ENCODE results near the gene CCNY.

CCNY gene

GRCh38 chr10:35331894-35332640 is 4.2 kb upstream of the CCNY start:
- no peak for DNase-seq

- DNase-seq = no peak
Measured at GRCh38 chr10:35334297-35334696, 2.0 kb upstream of the CCNY start.

DNA sequence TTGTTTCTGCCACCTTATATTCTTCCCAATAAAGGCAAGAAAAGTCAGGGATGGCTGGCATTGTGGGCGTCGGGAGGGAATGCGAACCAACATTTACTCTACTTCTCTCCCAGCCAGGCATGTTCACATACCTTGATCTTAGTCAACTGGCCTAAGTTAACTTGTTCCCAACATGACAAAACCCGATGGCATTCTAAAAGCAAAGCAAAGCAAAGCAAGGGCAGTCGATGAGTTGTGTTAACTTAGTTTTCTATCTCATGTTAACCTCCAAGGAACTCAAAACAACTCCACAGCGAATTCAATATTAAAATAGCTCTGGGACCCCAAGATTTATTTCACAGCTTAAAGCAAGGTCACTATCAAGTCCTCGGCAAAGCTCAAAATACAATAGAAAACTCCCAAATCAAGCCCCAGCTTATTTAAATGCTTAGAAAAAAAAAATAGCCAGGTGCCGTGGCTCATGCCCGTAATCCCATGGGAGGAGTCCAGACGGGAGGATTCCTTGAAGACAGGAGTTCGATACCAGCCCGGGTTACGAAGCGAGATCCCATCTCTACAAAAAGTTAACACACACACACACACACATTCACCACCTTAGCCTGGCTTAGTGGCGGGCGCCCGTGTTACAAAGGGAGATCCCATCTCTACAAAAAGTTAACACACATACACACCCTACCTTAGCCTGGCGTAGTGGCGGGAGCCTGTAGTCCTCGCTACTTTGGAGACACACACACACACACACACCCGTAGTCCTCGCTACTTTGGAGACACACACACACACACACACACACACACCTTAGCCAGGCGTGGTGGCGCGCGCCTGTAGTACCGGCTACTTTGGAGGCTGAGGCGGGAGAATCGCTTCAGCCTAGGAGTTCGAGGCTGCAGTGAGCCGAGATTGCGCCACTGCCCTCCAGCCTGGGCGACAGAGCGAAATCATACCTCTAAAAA is 901 bp upstream of the CCNY start:
- DNase-seq = peak in 1 of 56 donors; percentile 39

DNA sequence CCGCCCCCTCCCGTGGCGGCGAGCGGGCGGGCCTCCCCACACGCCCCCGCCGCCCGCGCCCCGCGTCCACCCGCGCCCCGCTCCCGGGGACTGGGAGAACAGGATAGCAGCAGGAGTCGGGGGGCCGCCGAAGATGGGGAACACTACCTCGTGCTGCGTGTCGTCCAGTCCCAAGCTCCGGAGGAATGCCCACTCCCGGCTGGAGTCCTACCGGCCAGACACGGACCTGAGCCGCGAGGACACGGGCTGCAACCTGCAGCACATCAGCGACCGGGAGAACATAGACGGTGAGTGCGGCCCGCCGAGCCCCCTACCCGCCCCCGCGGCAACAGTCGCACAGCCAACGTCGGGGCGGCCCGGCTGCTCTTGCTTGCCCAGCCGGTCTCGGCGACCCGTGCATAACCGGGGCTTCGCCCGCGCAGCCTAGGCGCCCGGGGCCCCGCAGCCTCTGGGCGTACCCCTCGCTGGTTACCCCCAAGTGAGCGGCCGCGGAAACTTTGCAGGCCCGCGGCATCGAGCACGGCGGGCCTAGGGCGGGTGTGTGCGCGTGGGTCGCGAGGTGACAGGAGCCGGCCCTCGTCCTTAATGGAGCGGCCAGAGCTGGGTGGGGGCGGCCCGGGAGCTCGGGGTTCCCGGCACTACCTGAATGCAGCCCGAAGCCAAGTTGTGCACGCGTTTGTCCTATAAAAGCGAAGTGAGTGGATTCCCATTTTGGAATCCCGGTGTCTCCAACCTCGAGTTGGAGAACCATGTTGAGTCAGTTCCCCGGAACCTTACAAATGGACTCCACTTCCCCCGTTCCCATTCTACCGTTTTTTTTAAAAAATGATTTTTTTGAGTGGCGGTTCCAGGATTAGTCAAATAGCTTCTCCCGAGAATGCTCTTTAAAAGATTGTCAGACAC is 863 bp downstream of the CCNY start:
- peak in 28 of 56 donors; percentile 5 to 55 (median 29) for DNase-seq

DNA sequence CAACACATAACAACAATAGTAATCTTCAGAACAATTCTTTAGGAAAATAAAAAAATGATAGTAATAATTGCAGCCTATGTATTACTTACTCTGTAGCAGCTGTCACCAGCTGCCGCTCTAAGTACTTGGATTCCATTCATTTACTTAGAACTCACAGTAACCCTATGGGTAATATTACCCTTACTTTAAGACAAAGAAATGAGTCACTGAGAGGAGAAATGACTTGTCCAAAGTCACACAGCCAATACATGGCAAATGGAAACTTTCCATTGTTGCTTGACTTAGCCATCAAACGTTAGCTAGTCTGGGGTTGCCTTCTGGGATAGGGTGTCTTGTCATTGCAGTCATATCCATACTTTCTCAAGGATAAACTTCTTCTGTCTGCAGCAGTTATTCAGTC is 3.6 kb downstream of the CCNY start:
- DNase-seq = no peak

DNA sequence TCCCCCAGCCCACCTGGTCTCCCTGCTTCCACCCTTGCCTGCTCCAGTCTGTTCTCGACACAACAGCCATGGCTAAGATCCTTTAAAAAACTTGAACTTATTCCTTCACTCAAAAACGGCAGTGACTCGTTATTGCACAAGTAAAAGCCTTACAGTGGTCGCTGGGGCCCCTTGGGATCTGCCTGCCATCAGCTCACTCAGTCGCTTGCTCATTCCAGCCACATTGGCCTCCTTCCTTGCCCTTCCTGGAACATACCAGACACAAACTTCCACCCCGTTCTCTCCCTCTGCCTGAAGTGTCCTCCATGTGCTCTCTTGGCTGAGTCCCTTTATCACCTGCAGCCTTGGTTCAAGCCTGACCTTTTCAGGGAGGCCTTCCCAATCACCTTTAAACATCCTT is 4.7 kb downstream of the CCNY start:
- no peak for DNase-seq

GRCh38 chr10:35341521-35341920 is 5.2 kb downstream of the CCNY start:
- DNase-seq = no peak

DNA sequence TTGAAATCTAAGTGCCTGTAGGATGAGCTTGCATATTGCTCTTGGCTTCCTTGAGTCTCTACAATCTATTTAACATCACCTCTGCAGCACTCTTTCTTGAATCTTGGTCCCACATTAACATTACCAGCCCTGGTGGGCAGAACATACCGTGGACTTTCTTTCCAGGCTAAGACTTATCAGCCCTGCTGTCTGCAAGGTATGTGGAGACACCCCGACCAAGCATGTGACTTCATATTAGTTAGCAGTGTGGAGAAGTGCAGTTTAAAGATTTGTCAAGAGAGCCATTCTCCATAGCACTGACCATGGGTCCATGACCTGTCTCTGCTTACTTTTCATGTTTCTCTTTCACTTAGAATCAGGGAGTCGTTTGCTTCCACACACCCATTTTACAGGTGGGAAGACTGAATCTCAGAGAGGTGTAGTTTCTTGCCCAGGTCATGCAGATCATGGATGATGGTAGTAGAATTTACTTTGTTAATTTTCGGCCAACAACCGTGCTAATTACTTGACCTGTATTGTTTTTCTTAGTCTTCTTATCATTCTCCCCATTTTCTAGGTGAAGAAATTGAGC is 6.0 kb downstream of the CCNY start:
- DNase-seq = no peak

DNA sequence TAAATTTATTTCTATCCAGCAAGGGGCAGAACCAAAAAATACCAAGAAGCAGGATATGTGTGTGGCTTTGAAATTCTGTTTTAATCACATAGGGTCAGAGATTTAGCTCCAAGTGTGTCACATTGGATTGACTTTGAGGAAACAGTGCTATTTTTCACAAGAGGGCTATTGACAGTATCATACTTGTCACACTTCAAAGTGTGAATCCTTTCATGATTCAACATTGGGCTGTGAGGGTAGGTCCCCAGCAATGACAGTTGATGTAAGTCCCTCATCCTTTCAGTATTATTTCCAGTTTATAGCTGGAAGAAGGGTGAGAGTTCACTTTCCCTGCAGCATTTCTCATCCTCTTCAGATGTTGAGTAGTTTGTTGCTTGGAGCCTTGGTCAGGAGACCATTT is 7.4 kb downstream of the CCNY start:
- no peak for DNase-seq

DNA sequence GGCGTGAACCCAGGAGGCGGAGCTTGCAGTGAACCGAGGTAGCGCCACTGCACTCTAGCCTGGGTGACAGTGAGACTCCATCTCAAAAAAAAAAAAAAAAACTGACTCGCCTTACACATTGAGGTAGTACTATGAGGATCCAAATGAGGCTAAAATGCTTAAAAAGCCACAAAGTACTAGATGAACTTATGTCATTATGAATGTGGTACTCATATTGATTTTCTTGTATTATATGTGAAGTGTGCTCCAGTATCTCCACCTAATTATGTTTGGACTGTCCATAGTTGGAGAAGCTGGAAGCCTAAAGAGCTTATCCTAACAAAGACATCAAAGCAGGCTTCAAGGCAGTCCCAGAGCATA is 9.1 kb downstream of the CCNY start:
- DNase-seq = no peak

- DNase-seq = no peak
Measured at GRCh38 chr10:35346248-35346647, 9.9 kb downstream of the CCNY start.

- DNase-seq = peak in 33 of 56 donors; percentile 16 to 87 (median 43)
Measured at GRCh38 chr10:35347121-35347562, 10.8 kb downstream of the CCNY start.

GRCh38 chr10:35347899-35348608 is 11.7 kb downstream of the CCNY start:
- peak in 5 of 56 donors; percentile 9 to 33 (median 24) for DNase-seq

DNA sequence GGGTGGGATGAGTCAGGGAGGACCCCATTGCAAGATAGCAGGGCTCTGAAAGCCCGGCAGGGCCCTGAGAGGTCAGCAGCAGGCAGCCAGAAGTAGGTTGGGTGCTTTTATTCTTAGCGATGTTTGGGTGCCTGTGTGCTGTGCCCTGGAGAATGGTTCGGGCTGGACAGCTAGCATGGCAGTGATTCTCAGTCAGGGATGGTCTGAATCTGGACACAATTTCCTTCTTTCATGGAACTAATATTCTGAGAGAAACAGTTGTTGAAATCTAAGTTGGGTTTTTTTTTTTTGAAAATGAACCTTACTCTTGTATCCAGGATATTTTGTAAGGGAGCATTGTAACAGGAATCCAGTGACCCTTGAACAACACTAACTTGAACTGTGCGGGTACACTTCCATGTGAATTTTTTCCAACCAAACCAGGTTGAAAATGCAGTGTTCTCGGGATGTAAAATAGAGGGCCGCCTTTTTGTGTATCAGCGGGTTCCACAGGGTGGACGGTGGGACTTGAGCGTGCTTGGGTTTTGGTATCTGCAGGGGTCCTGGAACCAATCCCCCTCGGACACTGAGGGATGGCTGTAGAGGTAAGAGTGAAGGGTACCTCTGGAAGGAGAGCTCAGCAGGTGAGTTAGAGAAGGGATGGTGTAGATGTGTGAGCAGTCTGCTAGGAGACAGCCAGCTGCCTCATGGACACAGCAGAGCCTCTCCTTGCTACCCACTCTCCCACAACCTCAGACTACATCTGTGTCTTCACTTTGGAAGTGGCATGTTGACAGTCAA is 12.5 kb downstream of the CCNY start:
- DNase-seq = no peak

DNA sequence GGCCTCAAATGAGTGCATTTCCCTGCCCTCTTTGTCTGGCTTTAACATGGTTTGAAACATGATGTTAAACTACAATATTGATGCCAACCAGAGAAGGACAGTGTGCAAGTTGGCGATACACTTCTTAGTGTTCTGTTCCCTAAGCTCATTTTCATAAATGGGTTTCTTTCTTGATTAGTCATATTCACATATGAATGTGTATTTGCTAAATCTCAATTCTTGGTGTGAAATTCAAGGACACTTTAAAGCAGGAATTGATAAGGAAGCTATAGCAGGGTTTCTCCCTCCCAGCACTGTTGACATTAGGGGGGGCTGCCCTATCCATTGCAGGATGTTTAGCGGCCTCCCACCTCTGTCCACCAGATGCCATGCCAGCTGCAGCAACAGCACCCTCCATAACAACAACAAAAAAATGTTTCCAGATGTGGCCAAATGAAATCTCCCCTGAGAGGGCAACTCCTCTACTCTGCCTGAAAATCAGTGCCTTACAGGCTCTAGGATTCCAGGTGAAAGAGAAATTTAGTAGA is 13.1 kb downstream of the CCNY start:
- no peak for DNase-seq

- DNase-seq = no peak
Measured at GRCh38 chr10:35351021-35351420, 14.7 kb downstream of the CCNY start.

- no peak for DNase-seq
Measured at GRCh38 chr10:35352097-35352496, 15.8 kb downstream of the CCNY start.

GRCh38 chr10:35352512-35352911 is 16.2 kb downstream of the CCNY start:
- DNase-seq = no peak

DNA sequence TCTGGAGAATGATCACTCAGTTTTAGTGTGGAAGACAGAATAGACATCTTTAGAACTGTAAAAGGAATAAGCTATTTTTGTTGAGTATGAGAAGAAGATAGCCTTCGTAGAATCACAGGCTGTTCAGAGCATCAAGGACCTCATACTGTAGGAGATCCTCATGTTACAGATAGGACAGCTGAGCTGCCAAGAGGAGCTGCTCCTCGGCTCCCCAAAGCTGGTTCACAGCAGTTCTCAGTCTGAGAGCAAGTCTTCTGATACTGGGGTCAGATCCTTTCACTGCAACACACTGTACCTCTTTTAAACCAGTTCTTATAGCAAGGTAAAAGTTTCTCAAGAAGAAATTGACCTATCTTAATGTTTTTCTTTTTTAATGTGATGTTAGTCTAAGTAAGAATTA is 17.1 kb downstream of the CCNY start:
- DNase-seq = no peak

Data from amygdala (tissue), 56 donors.